K562 (cell line): Measurements from ENCODE around the gene CPNE8. TPM values are rescaled to one million over a fixed set of nuclear protein-coding genes. Genes with fewer than 3 reads are reported as not detected.

ENCODE experiments used
- ATAC-seq: fragments of 200-7000 bp; cut with Tn5 transposase; 3 replicates; pipeline ENCODE4 v1.9.1; 2020; ENCODE audit warnings: moderate library complexity
- BruUV-seq: library from RNA; stranded (reverse); fragments of 400-500 nt; replicated peaks from 2 replicates; lab custom pipeline; 2021; lab: Mats Ljungman, UMichigan
- CTCF ChIA-PET: fragments of 300-600 bp; formaldehyde crosslinking; extraction: SDS; loops from one replicate; lab custom pipeline; 2021; ENCODE audit warnings: low intra/inter-chr PET ratio; lab: Yijun Ruan, JAX
- POLR2A ChIA-PET: fragments of 300-600, 350-650 bp; sonication (Branson Sonifier 250); formaldehyde crosslinking; extraction: SDS; loops from one replicate; lab custom pipeline; 2021; ENCODE audit warnings: antibody characterized with exemption, inconsistent platforms; lab: Yijun Ruan, JAX
- DNase-seq, 4 experiments: peaks; one replicate each; pipeline versions ENCODE4 v3.0.0 to v3.0.0-alpha.2; 2011 to 2018; ENCODE audit warnings: low spot score in 3 of 4, mixed read lengths in 3 of 4; ENCODE audit errors: extremely low read depth in 1 of 4
- FAIRE-seq: peaks from 2 replicates; lab custom pipeline; 2011; peaks lifted over from hg19 to GRCh38; lab: Jason Lieb, UNC
- H2AFZ ChIP-seq: 2 replicates; pipeline ENCODE4 v1.6.0; 2011; ENCODE audit warnings: low read depth, low read length, control low read depth, inconsistent platforms
- H3K27ac ChIP-seq: fragments of 200-600 bp; 3 replicates; pipeline ENCODE4 v1.8.0; 2011; ENCODE audit warnings: low read depth, mild to moderate bottlenecking, control low read depth, inconsistent platforms, low read length, moderate library complexity, mixed read lengths; ENCODE audit errors: extremely low read depth
- H3K27me3 ChIP-seq, 2 experiments: fragments of 300-600 bp in 1 of 2; 2 replicates in 1 of 2; 3 replicates in 1 of 2; pipeline versions ENCODE4 v1.6.0 to v1.8.0; 2011; ENCODE audit warnings: inconsistent platforms in 2 of 2, low read length in 2 of 2, mild to moderate bottlenecking in 1 of 2, mixed read lengths in 1 of 2, moderate library complexity in 1 of 2; ENCODE audit not compliant: control insufficient read depth in 2 of 2, insufficient read depth in 2 of 2
- H3K36me3 ChIP-seq: fragments of 300-600 bp; 3 replicates; pipeline ENCODE4 v1.8.0; 2011; ENCODE audit warnings: mild to moderate bottlenecking, low read length, inconsistent platforms; ENCODE audit not compliant: control insufficient read depth, insufficient read depth
- H3K4me1 ChIP-seq, 2 experiments: fragments of 200-600 bp in 1 of 2; replicated peaks in 1 of 2; 2 replicates in 1 of 2; 3 replicates in 1 of 2; pipeline versions ENCODE4 v1.5.1 to v1.8.0; 2011; ENCODE audit warnings: inconsistent platforms in 2 of 2, low read length in 2 of 2, mild to moderate bottlenecking in 1 of 2, mixed read lengths in 1 of 2, moderate library complexity in 1 of 2; ENCODE audit not compliant: control insufficient read depth in 2 of 2, insufficient read depth in 2 of 2
- H3K4me2 ChIP-seq: 2 replicates; pipeline ENCODE4 v1.6.1; 2011; ENCODE audit warnings: low read length, control low read depth, inconsistent platforms, mixed read lengths; ENCODE audit not compliant: insufficient read depth
- H3K4me3 ChIP-seq: fragments of 200-600 bp; sonication (generic), shearing (Covaris generic); 2 replicates; pipeline ENCODE4 v1.5.1; 2016; ENCODE audit warnings: control low read depth, inconsistent platforms
- H3K79me2 ChIP-seq: fragments of 200-600 bp; 3 replicates; pipeline ENCODE4 v1.8.0; 2011; ENCODE audit warnings: low read length, inconsistent platforms; ENCODE audit not compliant: control insufficient read depth, insufficient read depth
- H3K9ac ChIP-seq, 2 experiments: 2 replicates each; pipeline versions ENCODE4 v1.6.0 to v1.6.1; 2011; ENCODE audit warnings: low read depth in 2 of 2, low read length in 2 of 2, control low read depth in 1 of 2, inconsistent platforms in 1 of 2, mild to moderate bottlenecking in 1 of 2, mixed read lengths in 1 of 2; ENCODE audit not compliant: insufficient read depth in 1 of 2
- H3K9me1 ChIP-seq: one replicate; pipeline ENCODE4 v1.6.0; 2011; ENCODE audit warnings: inconsistent platforms, mild to moderate bottlenecking, low read length, moderate library complexity; ENCODE audit not compliant: control insufficient read depth, insufficient read depth
- H3K9me3 ChIP-seq: replicated peaks from 2 replicates; pipeline ENCODE4 v1.5.1; 2011; ENCODE audit warnings: low read depth, low read length, inconsistent platforms; ENCODE audit not compliant: control insufficient read depth, insufficient read depth
- H4K20me1 ChIP-seq: replicated peaks from 2 replicates; pipeline ENCODE4 v1.6.1; 2011; ENCODE audit warnings: low read length, inconsistent platforms, mixed read lengths; ENCODE audit not compliant: control insufficient read depth, insufficient read depth
- BHLHE40 ChIP-seq: IDR thresholded peaks from 2 replicates; pipeline ENCODE4 v1.6.1; 2011; ENCODE audit warnings: low read length, improper control_type of control experiment
- BRD9 ChIP-seq: fragments of 450-650 bp; IDR thresholded peaks from 2 replicates; pipeline ENCODE4 v1.6.1; 2018; ENCODE audit warnings: low read depth; ENCODE audit not compliant: partially characterized antibody
- BRF1 ChIP-seq: IDR thresholded peaks from 3 replicates; pipeline ENCODE4 v1.6.1; 2011; ENCODE audit warnings: borderline replicate concordance, mild to moderate bottlenecking; ENCODE audit not compliant: insufficient read length; ENCODE audit errors: extremely low read depth
- CEBPG ChIP-seq, 3 experiments: fragments of 200-800 bp in 1 of 3; sonication (Bioruptor generic) in 1 of 3; sonication (generic) in 1 of 3; formaldehyde crosslinking in 1 of 3; IDR thresholded peaks in 2 of 3; conservative IDR thresholded peaks in 1 of 3; 2 replicates each; pipeline versions ENCODE4 v1.6.1 to v1.8.0; 2016 to 2022; ENCODE audit warnings: missing compliant biosample characterization in 2 of 3, missing genetic modification characterization in 2 of 3, mild to moderate bottlenecking in 1 of 3, missing genetic modification reagents in 1 of 3
- DDX20 ChIP-seq: fragments of 450-650 bp; IDR thresholded peaks from 2 replicates; pipeline ENCODE4 v1.6.1; 2016; ENCODE audit warnings: missing genetic modification characterization, low read depth, mild to moderate bottlenecking, missing compliant biosample characterization, moderate library complexity
- ETS2 ChIP-seq: IDR thresholded peaks from 2 replicates; pipeline ENCODE4 v1.6.1; 2016; ENCODE audit warnings: borderline replicate concordance, missing genetic modification characterization, mild to moderate bottlenecking, moderate library complexity, missing compliant biosample characterization; ENCODE audit not compliant: poor library complexity, severe bottlenecking
- FOXP4 ChIP-seq: sonication (generic); formaldehyde crosslinking; IDR thresholded peaks from 2 replicates; pipeline ENCODE4 v1.8.0; 2022; ENCODE audit warnings: mild to moderate bottlenecking, missing genetic modification reagents, borderline replicate concordance
- KDM2B ChIP-seq: fragments of 250-450 bp; sonication (Bioruptor Pico); IDR thresholded peaks from 2 replicates; pipeline ENCODE4 v1.8.0; 2021; ENCODE audit warnings: mild to moderate bottlenecking, moderate library complexity
- RB1 ChIP-seq: fragments of 450-650 bp; IDR thresholded peaks from 2 replicates; pipeline ENCODE4 v1.6.1; 2017; ENCODE audit warnings: low read depth, mild to moderate bottlenecking
- SMC3 ChIP-seq: conservative IDR thresholded peaks from 2 replicates; pipeline ENCODE4 v1.6.1; 2011; ENCODE audit warnings: low read depth, low read length, improper control_type of control experiment; ENCODE audit not compliant: insufficient read depth
- ZNF134 ChIP-seq: fragments of 250-450 bp; sonication (Bioruptor Pico); conservative IDR thresholded peaks from 2 replicates; pipeline ENCODE4 v1.4.0; 2020
- ZNF609 ChIP-seq: sonication (generic); formaldehyde crosslinking; IDR thresholded peaks from 2 replicates; pipeline ENCODE4 v1.8.1; 2023; ENCODE audit warnings: missing genetic modification reagents, mild to moderate bottlenecking, borderline replicate concordance
- WGBS: fragments of 100-300 bp; shearing (Covaris generic); methylation state at CpG from one replicate; pipeline ENCODE4 v1.1.6; 2016; ENCODE audit warnings: low coverage, mixed read lengths; ENCODE audit not compliant: insufficient coverage; ENCODE audit errors: missing lambda C conversion rate; 5-methylcytosine and 5-hydroxymethylcytosine counted together
- in situ Hi-C: fragments of 300-500 bp; cut with MboI; formaldehyde crosslinking; loops from 4 replicates; pipeline ENCODE4 v1.15.0; 2018; ENCODE audit warnings: inconsistent platforms, mixed read lengths
- intact Hi-C: fragments of 100-400 bp; cut with micrococcal nuclease; formaldehyde crosslinking; loops from 2 replicates; pipeline ENCODE4 v1.14.2; 2022
- polyA plus RNA-seq, 8 experiments: library from polyadenylated mRNA; depleted of rRNA in 4 of 8; stranded (reverse) in 5 of 8; unstranded in 3 of 8; fragments of >200 nt; fragmentation: Nextera tagmentation in 2 of 8; fragmentation: Illumina TruSeq in 1 of 8; extraction: Ambion mirVana in 2 of 8; extraction: Trizol in 1 of 8; gene quantifications; 2 replicates each; pipeline versions ENCODE4 v1.2.1 to v1.2.3, GENCODE V29; 2011 to 2014; ENCODE audit warnings: inconsistent platforms in 1 of 8, missing spikeins in 1 of 8
- total RNA-seq, 7 experiments: library from RNA; depleted of rRNA in 6 of 7; stranded (reverse); fragments of >200 nt in 6 of 7; fragmentation: Illumina TruSeq in 2 of 7; extraction: Trizol in 2 of 7; gene quantifications; 2 replicates each; pipeline versions ENCODE4 v1.2.1 to v1.2.3, GENCODE V29; 2011 to 2021; ENCODE audit warnings: low replicate concordance in 1 of 7
- TF ChIP-seq, protein P1 (sequence below): fragments of 450-650 bp; conservative IDR thresholded peaks from 2 replicates; pipeline ENCODE4 v1.6.1; 2016; ENCODE audit warnings: missing genetic modification characterization, low read depth, mild to moderate bottlenecking, missing compliant biosample characterization, moderate library complexity
- TF ChIP-seq, protein P2 (sequence below): sonication (generic); formaldehyde crosslinking; IDR thresholded peaks from 2 replicates; pipeline ENCODE4 v1.8.0; 2022; ENCODE audit warnings: mild to moderate bottlenecking, missing genetic modification reagents

Gene CPNE8
- total and polyA plus RNA-seq, 9 of the 15 experiments (the other 6 are each of a cell fraction or from before 2014, with no cell fraction given) = 2.4 to 7.0 (median 4.2) TPM

GRCh38 chr12:38639625-38640024 lies 265.8 kb downstream of the CPNE8 start:
- 0% methylated on average over 6 of the region's 7 CpGs for WGBS
- intact Hi-C loops (no loop called here), in situ Hi-C loops (no loop called here)
- no peaks in the 10 kb centered on the region for H3K9me3 ChIP-seq
- ATAC-seq (no peak), FAIRE-seq (no peak), DNase-seq (no peak)
- no peak overlapping the region for H3K4me3 ChIP-seq
- H3K27ac ChIP-seq = no peak overlapping the region
- BruUV-seq = no TSS peak
- H2AFZ ChIP-seq = no peak overlapping the region
- CTCF ChIA-PET = no interaction called here
- no peak overlapping the region for H3K9ac ChIP-seq
- no peaks in the 10 kb centered on the region for H3K9me1 ChIP-seq
- H3K4me2 ChIP-seq = no peak overlapping the region
- no peaks in the 10 kb centered on the region for H3K4me1 ChIP-seq
- H3K36me3 ChIP-seq = no peaks in the 10 kb centered on the region
- H3K27me3 ChIP-seq = no peaks in the 10 kb centered on the region
- no peaks in the 10 kb centered on the region for H4K20me1 ChIP-seq
- POLR2A ChIA-PET = no interaction called here
- H3K79me2 ChIP-seq = no peaks in the 10 kb centered on the region
- TF ChIP-seq BRF1 = no peak
- no peak for TF ChIP-seq BRD9
- TF ChIP-seq, protein P1, sequence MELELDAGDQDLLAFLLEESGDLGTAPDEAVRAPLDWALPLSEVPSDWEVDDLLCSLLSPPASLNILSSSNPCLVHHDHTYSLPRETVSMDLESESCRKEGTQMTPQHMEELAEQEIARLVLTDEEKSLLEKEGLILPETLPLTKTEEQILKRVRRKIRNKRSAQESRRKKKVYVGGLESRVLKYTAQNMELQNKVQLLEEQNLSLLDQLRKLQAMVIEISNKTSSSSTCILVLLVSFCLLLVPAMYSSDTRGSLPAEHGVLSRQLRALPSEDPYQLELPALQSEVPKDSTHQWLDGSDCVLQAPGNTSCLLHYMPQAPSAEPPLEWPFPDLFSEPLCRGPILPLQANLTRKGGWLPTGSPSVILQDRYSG = no peak
- no peak for TF ChIP-seq ZNF609 (CRISPR knock-in tag)
- no peak for TF ChIP-seq SMC3
- TF ChIP-seq FOXP4 = no peak
- TF ChIP-seq RB1 = no peak
- TF ChIP-seq ZNF134 = no peak
- TF ChIP-seq CEBPG (CRISPR knock-in tag; IDR thresholded peaks at IDR 0.05) = no peak
- TF ChIP-seq CEBPG (tag; conservative IDR thresholded peaks at IDR 0.05 in 1 of 2, IDR thresholded peaks at IDR 0.05 in 1 of 2) = no peak
- no peak for TF ChIP-seq DDX20 (tag)
- TF ChIP-seq KDM2B (CRISPR knock-in tag) = no peak
- no peak for TF ChIP-seq ETS2 (tag)
- TF ChIP-seq, protein P2, sequence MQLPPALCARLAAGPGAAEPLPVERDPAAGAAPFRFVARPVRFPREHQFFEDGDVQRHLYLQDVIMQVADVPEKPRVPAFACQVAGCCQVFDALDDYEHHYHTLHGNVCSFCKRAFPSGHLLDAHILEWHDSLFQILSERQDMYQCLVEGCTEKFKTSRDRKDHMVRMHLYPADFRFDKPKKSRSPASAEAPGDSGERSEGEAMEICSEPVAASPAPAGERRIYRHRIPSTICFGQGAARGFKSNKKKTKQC (CRISPR knock-in tag) = no peak
- no peak for TF ChIP-seq BHLHE40
